ENCODE data around the gene BORCS6. TPM values are rescaled to one million over a fixed set of nuclear protein-coding genes. Genes with fewer than 3 reads are reported as not detected.
"Not testable (repeated sequence)": the region's sequence is repeated elsewhere in the genome, so short reads cannot be mapped to it uniquely, and the experiment has no call there.

BORCS6 gene
- total and polyA plus RNA-seq, 2 of the 4 experiments (the other 2 are of a cell fraction), result 2.7 to 3.3 TPM

DNA sequence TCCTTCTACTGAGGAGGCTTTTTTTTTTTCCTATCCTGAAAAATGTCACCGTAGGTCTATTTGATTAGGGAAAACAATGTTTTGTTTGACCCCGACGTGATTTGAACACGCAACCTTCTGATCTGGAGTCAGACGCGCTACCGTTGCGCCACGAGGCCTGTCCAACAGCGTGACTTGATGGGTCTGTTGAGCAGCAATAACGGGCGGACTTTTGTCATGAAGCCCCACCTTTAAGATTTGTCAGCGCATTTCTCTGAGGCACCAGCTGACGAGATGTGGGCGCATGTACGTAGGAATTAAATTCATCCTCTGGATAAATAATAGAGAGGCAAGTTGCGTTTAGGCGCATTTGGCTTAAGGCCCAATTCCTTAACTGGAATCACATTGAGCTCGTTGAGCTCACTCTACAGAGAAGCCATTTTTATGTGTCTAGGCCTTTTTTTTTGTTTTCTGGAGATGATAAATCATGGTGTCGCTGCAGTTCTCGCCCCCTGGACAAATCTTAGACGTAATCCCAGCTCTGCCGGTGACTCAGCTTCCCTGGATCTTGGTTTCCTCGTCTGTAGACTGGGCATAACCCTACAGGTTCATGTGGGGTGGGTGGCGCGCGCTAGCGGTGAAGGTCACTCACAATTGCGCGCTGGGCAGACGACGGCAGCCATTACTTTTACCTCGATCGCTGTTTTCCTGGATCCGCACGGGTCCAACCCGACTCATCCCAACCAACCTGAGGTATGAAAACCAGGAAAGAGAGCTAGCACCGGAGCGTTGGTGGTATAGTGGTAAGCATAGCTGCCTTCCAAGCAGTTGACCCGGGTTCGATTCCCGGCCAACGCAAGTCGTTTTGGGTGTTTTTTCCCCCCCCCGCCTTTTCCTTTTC is 31.0 kb upstream of the BORCS6 start (continued):
- TF ChIP-seq, protein P1, sequence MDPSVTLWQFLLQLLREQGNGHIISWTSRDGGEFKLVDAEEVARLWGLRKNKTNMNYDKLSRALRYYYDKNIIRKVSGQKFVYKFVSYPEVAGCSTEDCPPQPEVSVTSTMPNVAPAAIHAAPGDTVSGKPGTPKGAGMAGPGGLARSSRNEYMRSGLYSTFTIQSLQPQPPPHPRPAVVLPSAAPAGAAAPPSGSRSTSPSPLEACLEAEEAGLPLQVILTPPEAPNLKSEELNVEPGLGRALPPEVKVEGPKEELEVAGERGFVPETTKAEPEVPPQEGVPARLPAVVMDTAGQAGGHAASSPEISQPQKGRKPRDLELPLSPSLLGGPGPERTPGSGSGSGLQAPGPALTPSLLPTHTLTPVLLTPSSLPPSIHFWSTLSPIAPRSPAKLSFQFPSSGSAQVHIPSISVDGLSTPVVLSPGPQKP (IDR thresholded peaks at IDR 0.05; ENCODE audit: borderline replicate concordance, low read depth, low read length), result no peak
- peak; percentile 16; the same call in 1 of the 2 replicates for TF ChIP-seq NFE2L2 (IDR thresholded peaks at IDR 0.05; ENCODE audit: low read depth, low read length)

DNA sequence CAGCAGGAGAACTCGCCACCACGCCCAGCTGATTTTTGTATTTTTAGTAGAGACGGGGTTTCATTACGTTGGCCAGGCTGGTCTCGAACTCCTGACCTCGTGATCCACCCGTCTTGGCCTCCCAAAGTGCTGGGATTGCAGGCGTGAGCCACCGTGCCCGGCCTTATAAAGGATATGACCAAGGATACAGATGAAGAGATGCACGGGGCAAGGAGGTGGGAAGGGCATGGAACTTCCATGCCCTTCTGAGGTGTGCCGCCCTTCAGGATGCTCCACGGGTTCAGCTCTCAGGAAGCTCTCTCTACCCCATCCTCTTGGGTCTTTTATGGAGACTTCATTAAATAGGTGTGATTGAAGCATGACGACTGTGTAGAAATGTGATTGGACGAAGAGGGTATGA is 24.0 kb upstream of the BORCS6 start:
- H3K4me1 ChIP-seq (ENCODE audit: control insufficient read depth, insufficient read depth, low read length); H4K5ac ChIP-seq (ENCODE audit: low read depth, low read length); H3K27ac ChIP-seq (ENCODE audit: insufficient read depth, low read length); H3K79me1 ChIP-seq (ENCODE audit: low read depth in 1 of 2, low read length in 2 of 2); H3K4me2 ChIP-seq (ENCODE audit: low read depth, low read length); H3K14ac ChIP-seq (replicated peaks; ENCODE audit: low read depth, low read length); CTCF ChIA-PET; BruUV-seq (replicated peaks); H2BK120ac ChIP-seq (ENCODE audit: low read depth, low read length); H3K27me3 ChIP-seq (ENCODE audit: control insufficient read depth, insufficient read depth, low read length); in situ Hi-C loops (cut with MboI; ENCODE audit: low sequenced_read_pairs); ATAC-seq (ENCODE audit: low read depth); intact Hi-C loops (cut with micrococcal nuclease); H3K56ac ChIP-seq (ENCODE audit: extremely low read depth, insufficient read depth, low read length); H3K9ac ChIP-seq (ENCODE audit: low read depth, low read length); H4K91ac ChIP-seq (ENCODE audit: insufficient read depth, low read depth, low read length); H2BK20ac ChIP-seq (ENCODE audit: low read depth, low read length); H4K20me1 ChIP-seq (ENCODE audit: insufficient read depth, low read length); H2AK5ac ChIP-seq (ENCODE audit: low read depth, low read length); H3K4ac ChIP-seq (ENCODE audit: low read depth, low read length); H3K9me1 ChIP-seq (ENCODE audit: insufficient read depth, low read length); DNase-seq; H3K9me3 ChIP-seq (ENCODE audit: control insufficient read depth, insufficient read depth, low read length); H3K36me3 ChIP-seq (ENCODE audit: control insufficient read depth, insufficient read depth, low read length); H2BK15ac ChIP-seq (ENCODE audit: low read depth, low read length); H3K4me3 ChIP-seq (ENCODE audit: insufficient read depth, low read depth, low read length); H3K23ac ChIP-seq (ENCODE audit: low read depth, low read length); dilution Hi-C loops (cut with HindIII; ENCODE audit: low sequenced_read_pairs, unreplicated experiment); H2AFZ ChIP-seq (replicated peaks; ENCODE audit: low read length, poor library complexity); H2BK5ac ChIP-seq (ENCODE audit: low read depth, low read length, poor library complexity, severe bottlenecking); POLR2A ChIA-PET (ENCODE audit: unreplicated experiment); H3K18ac ChIP-seq (ENCODE audit: low read depth, low read length); H4K8ac ChIP-seq (ENCODE audit: low read depth in 2 of 2, low read length in 2 of 2): not testable (repeated sequence)
- no CpG with 5 or more reads among the region's 15 CpGs for WGBS, 2 experiments (ENCODE audit: extremely low coverage in 2 of 2, insufficient read length in 1 of 2)
- H2AK9ac ChIP-seq (replicated peaks; ENCODE audit: low read depth, low read length, poor library complexity), result peak overlapping the region; percentile 65

All from IMR-90 (cell line).